Measurements from ENCODE around the gene VDAC1.
"Not testable (repeated sequence)": the region's sequence is repeated elsewhere in the genome, so short reads cannot be mapped to it uniquely, and the experiment has no call there.

VDAC1 gene

DNA sequence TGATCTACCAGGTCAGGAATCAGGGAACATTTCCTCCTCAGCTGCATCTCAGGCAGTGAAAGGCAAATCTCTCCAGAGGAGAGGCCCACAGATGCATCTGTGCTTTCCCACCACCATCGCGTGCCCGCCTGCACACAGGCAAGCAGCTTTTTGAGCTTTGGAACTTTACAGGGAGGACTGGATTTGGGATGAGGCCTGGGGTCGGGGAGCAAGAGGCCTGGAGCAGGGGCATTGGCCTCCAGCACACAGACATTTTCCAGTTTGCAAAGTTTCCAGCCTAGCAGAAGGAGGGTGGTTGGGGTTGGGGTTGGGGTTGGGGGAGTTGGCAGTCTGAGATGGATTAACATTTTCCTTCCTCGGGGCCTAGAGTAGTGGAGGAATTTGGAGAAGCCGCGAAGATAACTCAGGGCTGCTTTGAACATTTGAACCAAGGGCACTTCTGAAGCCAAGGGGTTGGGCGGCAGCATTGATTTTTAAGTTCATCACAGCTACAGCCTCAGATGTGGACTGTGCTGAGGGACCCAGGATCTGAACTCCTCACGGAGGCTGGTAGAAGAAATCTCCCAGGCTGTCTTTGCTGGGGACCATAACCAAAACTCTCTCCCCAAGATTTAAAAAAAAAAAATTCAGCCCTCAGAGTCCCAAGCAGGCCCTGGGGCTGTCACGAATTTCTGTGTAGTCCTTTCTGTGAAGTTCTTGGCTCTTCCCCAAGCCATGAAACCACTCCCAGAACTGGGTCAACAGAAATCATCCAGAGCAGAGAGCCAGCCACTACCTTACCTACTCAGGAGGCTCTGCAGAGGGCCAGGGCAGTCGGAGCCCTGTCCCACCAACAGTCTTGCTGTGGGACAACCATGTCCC lies 61.9 kb downstream of the VDAC1 start:
- DNase-seq (ENCODE audit: low read depth in 2 of 2, low spot score in 1 of 2): no peak

DNA sequence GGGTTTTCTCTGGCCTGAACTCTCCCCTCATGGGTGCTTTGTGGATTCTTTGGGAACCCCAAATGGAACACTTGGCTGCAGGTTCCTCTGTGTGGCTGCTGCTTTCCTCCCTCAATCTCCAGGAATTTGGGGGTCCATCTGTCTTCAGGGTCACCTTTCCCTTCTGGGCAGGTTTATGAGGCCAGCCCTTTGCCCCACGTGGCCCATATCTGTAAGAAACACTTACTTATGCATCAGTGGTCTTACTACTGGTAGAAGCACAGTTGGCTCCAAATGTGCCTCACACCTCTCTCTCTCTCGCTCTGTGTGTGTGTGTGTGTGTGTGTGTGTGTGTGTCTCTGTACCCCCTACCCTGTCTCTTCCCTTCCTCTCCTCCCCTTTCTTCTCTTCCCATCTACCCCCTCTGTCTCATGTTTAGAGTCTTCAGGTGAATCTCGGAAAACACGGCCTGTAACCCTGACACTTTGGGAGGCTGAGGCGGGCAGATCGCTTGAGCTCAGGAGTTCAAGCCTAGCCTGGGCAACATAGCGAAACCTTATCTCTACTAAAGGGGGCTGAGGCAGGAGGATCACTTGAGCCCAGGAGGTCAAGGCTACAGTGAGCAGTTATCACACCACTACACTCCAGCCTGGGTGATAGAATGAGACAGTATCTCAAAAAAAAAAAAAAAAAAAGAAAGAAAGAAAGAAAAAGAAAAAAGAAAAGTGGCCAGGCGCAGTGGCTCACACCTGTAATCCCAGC lies 63.1 kb downstream of the VDAC1 start:
- no peak for DNase-seq (ENCODE audit: low read depth in 2 of 2, low spot score in 1 of 2)

- DNase-seq (ENCODE audit: low read depth in 2 of 2, low spot score in 1 of 2): no peak
Measured at GRCh38 chr5:133939668-133940067, 65.1 kb downstream of the VDAC1 start.

- no peak for DNase-seq (ENCODE audit: low read depth in 2 of 2, low spot score in 1 of 2)
Measured at GRCh38 chr5:133938929-133939328, 65.8 kb downstream of the VDAC1 start.

GRCh38 chr5:133938039-133938821 lies 66.5 kb downstream of the VDAC1 start:
- DNase-seq (ENCODE audit: low read depth in 2 of 2, low spot score in 1 of 2): no peak

GRCh38 chr5:133937628-133938027 lies 67.1 kb downstream of the VDAC1 start:
- DNase-seq (ENCODE audit: low read depth in 2 of 2, low spot score in 1 of 2): not testable (repeated sequence)

DNA sequence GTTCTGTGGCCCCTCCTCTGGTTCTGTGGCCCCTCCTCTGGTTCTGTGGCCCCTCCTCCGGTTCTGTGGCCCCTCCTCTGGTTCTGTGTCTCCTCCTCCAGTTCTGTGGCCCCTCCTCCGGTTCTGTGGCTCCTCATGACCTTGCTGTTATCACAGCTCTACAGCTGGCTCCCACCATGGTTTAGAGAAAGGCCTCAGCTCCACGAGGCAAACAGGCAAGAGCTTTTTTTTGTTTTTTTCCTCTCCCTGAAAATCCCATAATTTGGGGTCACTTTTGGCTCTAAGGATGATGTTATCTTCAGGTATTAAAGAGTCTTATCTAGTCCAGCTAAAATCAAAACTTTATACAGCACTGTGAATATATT lies 68.1 kb downstream of the VDAC1 start:
- no peak for DNase-seq (ENCODE audit: low read depth in 2 of 2, low spot score in 1 of 2)

DNA sequence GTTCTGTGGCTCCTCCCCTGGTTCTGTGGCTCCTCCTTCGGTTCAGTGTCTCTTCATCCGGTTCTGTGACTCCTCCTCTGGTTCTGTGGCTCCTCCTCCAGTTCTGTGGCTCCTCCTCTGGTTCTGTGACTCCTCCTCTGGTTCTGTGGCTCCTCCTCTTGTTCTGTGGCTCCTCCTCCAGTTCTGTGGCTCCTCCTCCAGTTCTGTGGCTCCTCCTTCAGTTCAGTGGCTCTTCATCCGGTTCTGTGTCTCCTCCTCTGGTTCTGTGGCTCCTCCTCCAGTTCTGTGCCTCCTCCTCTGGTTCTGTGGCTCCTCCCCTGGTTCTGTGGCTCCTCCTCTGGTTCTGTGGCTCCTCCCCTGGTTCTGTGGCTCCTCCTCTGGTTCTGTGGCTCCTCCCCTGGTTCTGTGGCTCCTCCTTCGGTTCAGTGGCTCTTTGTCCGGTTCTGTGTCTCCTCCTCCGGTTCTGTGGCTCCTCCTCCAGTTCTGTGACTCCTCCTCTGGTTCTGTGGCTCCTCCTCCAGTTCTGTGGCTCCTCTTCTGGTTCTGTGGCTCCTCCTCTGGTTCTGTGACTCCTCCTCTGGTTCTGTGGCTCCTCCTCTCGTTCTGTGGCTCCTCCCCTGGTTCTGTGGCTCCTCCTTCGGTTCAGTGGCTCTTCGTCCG lies 68.7 kb downstream of the VDAC1 start:
- not testable (repeated sequence) for DNase-seq (ENCODE audit: low read depth in 2 of 2, low spot score in 1 of 2)

DNA sequence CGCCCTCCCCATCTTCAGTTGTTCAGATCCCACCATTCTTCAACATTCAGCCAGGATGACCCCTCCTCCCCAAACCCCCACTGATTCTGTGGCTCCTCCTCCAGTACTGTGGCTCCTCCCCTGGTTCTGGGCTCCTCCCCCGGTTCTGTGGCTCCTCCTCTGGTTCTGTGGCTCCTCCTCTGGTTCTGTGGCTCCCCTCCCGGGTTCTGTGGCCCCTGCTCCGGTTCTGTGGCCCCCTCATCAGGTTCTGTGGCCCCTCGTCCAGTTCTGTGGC lies 69.2 kb downstream of the VDAC1 start:
- no peak for DNase-seq (ENCODE audit: low read depth in 2 of 2, low spot score in 1 of 2)

GRCh38 chr5:133934822-133935666 lies 69.7 kb downstream of the VDAC1 start:
- no peak for DNase-seq (ENCODE audit: low read depth in 2 of 2, low spot score in 1 of 2)

- DNase-seq (ENCODE audit: low read depth in 2 of 2, low spot score in 1 of 2): no peak
Measured at GRCh38 chr5:133934311-133934710, 70.5 kb downstream of the VDAC1 start.

DNA sequence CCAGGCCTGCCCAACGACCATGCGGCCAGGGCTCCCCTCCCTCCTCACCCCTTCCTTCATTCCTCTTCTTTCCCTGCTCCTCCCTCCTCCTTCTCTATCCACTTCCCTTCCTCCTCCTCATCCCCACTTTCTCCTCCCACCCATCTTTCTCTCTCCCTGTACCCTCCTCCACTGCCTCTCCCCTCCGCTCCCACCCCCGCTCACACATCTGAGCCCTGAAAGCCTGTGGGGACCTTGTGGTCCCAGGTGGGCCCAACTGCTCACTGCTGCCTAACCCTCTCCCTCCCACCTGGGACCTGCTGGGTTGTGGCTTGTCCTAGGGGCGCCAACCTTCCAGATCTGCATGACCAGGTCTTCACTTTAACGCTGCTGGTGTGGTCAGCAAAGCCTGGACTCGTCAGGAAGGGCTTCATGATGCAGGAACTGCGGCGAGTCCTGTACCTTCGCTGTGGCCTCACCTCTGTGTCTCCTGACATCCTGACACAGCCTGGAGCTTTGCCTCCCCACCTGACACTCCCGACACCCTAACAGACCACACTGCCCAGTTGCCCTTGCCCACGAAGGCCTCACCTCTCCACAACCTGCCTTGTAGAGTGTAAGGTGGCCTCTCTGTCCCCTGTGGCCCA lies 71.0 kb downstream of the VDAC1 start:
- no peak for DNase-seq (ENCODE audit: low read depth in 2 of 2, low spot score in 1 of 2)

GRCh38 chr5:133933169-133933509 lies 71.6 kb downstream of the VDAC1 start:
- no peak for DNase-seq (ENCODE audit: low read depth in 2 of 2, low spot score in 1 of 2)

- DNase-seq (ENCODE audit: low read depth in 2 of 2, low spot score in 1 of 2): no peak
Measured at GRCh38 chr5:133932441-133933168, 72.2 kb downstream of the VDAC1 start.

DNA sequence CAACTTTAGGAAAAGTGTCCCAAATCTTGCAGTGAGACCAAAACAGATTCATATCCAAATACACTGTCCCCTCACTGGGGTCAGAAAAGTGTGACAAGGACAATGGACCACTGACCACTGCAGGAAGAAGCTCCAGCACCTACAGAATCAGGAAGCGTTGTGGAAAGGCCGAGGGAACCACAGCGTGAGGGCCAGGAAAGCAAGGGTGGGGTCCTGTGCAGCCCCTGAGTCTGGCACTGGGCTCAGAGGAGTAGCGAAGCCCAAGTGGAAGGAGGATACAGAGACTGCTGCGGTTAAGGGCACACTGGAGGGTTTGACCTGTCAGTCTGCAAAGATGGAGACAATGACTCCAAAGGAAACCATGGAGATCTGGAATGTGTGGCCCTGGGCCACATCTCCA lies 73.2 kb downstream of the VDAC1 start:
- no peak for DNase-seq (ENCODE audit: low read depth in 2 of 2, low spot score in 1 of 2)

DNA sequence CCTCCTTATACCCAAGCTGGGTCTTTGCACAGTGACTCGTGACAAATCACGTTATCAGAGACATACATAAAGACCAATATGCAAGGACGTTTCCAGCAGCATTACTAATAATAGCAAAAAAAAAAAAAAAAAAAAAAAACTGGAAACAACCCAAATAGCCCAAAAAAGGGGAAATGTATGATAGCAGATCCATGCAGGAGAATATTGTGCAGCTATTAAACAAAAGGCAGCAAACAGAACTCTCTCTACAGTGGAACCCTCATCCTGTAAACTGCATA lies 74.0 kb downstream of the VDAC1 start:
- DNase-seq (ENCODE audit: low read depth in 2 of 2, low spot score in 1 of 2): no peak

DNA sequence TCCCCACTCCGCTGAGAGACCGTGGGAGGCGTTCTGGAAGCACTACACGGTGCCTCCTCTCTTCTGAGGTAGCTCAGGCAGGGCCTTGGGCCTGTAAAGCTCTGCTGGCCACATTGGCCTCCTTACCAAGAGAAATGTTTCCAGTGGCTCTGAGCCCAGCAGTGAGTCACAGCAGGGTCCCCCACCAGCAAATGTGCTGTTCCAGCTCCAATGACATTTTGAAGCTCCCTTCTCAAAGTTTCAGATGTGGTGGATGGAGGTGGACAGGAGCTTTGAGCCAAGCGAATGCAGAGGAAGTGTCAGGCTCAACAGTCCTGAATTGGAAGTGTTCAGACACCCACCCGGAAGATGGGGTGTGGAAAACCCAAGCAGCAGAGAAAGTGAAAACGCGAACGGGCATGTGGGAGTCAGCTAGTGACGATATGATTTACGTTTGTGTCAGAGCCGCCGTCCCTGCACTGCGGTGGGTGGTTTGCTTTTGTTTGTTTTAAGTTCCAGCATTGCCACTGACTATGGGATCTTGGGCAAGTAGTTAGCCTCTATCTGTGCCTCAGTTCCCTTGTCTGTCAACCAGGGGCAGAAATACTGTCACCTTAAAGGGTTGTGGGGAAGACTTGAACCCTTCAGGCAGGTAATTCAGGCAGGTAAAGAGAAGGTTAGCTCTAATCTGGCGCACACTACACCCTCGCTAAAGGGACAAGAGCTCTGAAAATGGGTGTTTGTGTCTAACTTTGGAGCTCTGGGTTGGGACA lies 74.5 kb downstream of the VDAC1 start:
- peak; percentile 7 to 11 for DNase-seq (ENCODE audit: low read depth in 2 of 2, low spot score in 1 of 2)

DNA sequence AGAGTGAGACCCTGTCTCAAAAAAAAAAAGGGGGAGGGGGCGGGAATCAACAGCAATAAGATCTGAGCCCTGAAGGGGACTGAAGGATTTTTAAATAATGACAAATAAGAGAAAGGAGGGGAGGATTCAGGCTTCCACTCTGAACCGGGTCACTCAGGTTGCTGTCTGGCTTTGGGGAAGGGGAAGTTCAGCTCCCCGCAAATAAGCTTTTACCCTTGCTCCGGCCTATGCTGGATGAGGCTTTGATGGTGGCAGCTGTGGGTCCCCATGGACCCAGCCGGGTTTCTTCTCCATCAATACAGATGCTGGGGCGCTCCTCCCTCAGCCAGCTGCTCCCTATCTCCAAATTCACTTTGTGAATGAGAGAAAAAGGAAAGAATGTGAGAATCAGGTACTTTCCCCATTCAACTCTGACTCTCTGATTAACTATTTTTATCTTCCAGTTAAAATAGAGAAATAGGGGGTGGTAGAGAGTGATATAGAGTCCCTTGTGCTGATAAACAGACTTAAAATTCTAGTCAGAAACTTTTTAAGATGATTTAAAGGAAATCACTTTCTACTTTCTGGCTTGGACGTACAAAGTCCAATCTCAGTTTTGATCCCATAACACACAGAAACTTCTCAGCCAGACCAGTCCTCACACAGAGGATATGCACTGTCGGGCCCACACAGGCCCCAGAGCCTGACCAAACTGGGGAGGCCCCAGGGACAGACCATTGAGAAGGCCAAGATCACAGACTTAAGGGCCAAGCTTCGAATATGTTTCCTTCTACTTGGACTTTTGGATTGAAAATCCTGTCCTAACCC lies 76.0 kb downstream of the VDAC1 start:
- no peak for DNase-seq (ENCODE audit: low read depth in 2 of 2, low spot score in 1 of 2)
